GM18868 (cell line): ENCODE data around the gene PLA2G5.
A peak's percentile ranks its signal among the peaks of the same experiment; 100 is the strongest.

Experiments
- ATAC-seq: cut with Tn5 transposase; IDR thresholded peaks from one replicate; pipeline ENCODE4 v1.9.1; 2021; ENCODE audit warnings: mild to moderate bottlenecking, moderate library complexity; ENCODE audit not compliant: unreplicated experiment

The PLA2G5 gene

GRCh38 chr1:20089328-20090077 is 19.5 kb downstream of the PLA2G5 start:
- no peak for ATAC-seq

- no peak for ATAC-seq
Measured at GRCh38 chr1:20090119-20090518, 20.1 kb downstream of the PLA2G5 start.

- no peak for ATAC-seq
Measured at GRCh38 chr1:20090641-20091040, 20.6 kb downstream of the PLA2G5 start.

DNA sequence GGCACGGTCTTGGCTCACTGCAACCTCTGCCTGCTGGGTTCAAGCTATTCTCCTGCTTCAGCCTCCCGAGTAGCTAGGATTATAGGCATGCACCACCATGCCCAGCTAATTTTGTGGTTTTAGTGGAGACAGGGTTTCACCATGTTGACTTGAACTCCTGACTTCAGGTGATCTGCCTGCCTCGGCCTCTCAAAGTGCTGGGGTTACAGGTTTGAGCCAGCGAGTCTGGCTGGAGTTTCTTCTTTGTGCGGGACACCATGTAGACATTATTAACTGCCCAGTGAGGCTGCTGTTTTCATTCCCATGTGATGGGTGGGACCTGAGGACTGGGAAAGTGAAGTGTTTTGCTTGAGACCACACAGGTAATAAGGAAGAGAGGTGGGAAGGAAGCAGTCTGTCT is 23.3 kb downstream of the PLA2G5 start:
- no peak for ATAC-seq

DNA sequence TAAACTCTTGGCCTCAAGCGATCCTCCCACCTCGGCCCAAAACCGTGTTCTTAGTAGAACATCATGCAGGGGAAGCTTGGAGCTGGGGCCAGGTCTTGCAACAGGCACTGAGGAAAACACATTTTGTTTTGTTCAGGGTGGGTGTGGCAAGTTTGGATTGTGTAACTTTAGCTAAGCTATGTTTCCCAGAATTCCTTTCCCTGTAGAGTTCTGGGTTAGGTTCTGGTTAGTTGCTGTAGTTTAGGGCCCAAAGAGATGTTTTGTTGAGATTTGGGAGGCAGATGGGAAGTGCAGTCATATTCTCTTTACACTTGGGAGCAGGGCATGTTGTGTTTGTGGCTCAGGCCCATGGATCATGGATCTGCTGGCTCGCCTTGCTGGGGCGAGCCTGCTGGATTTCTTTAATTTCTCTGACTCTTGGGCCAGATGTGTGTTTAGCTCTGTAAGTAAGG is 24.0 kb downstream of the PLA2G5 start:
- ATAC-seq = no peak

DNA sequence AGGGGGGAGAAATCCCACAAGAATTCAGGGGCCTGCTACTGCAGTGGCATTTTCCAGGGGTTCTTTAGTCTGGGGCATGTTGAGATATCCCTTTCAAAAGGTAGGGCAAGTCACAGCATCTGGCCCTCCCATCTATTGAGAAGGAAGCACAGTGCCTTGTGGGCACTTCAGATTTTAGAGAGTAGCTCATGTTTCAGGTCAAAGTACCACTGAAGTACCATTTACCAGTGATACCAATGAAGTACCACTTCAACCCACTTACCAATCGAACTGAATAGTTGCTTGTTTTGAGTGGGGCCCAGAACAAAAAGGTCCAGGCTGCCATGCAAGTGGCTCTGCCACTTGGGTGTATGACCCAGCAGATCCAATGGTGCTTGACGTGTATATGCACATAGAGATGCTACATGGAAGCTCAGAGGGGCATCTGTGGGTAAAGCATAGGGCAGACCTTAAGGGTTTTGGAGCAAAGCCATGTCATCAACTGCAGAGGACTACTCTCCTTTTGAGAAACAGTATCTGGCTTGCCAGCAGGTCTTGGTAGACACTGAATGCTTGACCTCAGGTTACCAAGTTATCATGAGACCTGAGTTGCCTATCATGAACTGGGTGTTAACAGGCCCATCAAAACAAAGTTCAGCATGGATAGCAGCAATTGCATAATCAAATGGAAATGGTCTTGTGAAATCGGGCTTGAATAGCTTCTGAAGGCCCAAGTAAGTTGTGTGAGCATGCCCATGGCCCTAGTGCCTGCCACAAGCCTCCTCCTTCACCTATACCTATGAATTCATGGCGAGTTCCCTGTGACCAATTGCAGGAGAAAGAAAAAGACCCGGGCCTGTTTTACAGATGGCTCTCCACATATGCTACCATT is 25.8 kb downstream of the PLA2G5 start:
- no peak for ATAC-seq

GRCh38 chr1:20096840-20097447 is 26.9 kb downstream of the PLA2G5 start:
- no peak for ATAC-seq

DNA sequence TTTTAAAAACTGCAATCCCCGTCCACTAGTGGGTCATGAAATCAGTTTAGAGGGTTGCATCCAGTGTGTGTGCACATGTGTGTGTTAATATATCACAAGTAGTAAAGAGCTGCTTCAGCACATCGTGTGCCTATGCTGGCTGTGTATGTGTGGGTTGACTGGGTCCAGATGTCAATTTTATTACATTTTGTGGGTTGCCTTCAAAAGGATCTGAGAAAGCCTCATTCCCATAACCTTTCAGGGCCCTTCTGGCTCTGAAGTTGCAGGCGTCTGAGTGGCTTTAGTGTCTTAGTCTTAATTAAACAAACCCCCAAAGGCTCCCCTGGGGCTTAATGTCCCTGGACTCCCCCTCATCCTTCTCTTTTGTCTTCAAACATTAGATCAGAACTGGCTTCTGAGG is 29.5 kb downstream of the PLA2G5 start:
- no peak for ATAC-seq

DNA sequence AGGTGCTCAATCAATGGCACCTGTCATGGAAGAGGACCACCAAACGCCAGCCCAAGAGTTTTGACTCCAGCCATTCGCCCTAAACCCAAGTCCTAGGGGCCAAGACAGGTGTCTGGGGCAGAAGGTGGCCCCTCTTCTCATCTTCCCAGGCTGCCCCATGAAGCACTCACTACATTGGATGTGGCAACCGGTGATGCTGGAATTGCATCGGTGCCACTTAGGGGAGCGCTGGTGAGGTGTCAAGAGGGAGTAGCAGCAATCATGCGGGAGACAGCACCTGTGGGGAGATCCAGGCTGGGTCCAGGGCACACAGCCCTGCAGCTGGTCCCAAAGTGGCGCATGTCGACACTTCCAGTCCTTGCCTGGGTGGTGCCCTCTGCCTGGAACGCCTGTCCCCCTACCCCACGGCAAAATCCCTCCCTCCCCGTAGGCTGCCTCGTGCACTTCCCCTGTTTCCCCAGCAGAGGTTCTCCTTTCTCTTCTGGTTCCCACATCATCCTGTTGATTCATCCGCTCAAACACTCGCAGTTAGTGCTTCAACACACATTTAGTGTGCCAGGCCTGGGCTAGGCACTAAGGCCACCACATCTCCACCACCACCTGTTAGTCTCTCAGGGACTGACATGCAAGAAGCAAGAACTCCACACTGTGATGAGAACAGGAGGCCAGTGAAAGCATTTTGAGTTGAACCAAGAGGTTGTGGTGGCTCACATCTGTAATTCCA is 30.8 kb downstream of the PLA2G5 start:
- peak; percentile 59 for ATAC-seq

- ATAC-seq = no peak
Measured at GRCh38 chr1:20102875-20103274, 32.9 kb downstream of the PLA2G5 start.

DNA sequence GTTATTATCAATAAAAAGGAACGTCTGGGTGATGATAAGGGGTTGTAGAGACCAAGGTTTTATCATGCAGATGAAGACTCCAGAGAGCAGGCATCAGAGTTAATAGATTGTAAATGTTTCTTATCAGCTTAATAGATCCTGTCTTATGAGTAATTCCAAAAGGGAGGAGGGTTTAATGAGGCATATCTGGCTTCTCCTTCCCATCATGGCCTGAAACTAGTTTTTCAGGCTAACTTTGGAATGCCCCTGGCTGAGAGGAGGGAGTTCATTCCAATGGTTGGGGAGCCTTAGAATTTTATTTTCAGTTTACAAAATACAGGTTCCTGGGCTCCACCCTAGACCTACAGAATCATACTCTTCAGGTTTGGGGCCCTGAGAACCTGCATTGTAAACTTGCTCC is 35.9 kb downstream of the PLA2G5 start:
- ATAC-seq = no peak

DNA sequence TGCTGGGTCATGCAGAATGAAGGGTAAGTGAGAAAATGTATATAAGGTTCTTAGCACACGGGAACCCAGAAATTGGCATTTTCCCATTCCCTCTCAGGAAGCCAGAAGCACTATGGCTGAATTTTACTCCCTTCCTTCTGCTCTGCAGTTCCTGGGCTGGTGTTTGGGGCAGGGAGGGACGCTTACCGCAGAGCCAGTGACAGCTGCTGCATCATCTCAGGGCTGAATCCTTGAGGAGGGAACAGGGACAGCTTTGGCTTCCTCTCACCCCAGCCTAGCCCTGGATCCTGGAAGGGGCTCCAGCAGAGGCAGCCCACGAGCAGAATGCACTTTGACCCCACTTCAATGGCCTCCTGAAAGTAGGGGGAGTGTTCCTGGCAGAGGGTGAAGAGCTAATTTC is 37.4 kb downstream of the PLA2G5 start:
- no peak for ATAC-seq

DNA sequence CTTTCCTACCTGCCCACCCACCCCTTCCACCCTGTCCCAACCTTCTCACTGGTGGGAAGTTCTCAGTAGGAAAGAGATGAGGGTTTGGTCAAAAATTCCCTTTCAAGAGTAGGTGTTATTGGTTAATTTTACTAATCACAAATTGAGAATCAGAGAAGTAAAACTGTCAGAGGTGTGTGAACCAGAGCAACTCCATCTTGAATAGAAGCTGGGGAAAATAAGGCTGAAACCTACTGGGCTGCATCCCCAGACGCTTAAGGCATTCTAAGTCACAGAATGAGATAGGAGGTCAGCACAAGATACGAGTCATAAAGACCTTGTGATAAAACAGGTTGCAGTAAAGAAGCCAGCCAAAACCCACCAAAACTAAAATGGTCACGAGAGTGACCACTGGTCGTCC is 37.8 kb downstream of the PLA2G5 start:
- no peak for ATAC-seq

DNA sequence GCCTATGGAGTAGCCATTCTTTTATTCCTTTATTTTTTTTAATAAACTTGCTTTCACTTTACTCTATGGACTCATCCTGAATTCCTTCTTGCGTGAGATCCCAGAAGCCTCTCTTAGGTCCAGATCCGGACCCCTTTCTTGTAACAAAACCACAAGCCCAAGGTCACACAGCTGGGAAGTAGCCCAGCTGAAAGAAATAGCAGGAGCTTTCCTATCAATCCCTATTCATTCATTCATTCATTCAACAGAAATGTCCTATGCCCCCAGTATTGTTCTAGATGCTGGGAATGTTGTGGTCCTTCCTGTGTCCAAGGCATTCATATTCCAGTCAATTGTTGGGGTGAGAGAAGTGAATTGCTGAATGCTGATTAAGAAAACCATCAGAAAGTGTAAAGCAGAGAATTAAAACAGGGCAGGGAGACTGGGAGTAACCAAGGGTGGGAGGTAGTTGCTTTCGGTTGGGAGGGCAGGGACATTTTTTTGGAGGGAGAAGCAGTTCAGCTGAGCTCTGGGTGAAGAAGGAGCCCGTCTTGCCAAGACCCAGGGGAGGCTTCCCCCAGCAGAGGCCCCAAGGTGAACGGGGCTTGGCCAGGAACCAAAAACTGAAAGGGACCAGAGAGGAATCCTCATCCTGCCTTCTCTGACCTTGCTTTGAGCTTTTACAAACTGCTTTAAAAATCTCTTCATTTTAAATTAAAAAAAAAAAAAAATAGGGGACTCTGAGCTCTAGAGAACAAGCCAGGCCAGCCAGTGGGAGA is 38.6 kb downstream of the PLA2G5 start:
- ATAC-seq = no peak

GRCh38 chr1:20109223-20109856 is 39.3 kb downstream of the PLA2G5 start:
- ATAC-seq = no peak

GRCh38 chr1:20110679-20111078 is 40.7 kb downstream of the PLA2G5 start:
- no peak for ATAC-seq

DNA sequence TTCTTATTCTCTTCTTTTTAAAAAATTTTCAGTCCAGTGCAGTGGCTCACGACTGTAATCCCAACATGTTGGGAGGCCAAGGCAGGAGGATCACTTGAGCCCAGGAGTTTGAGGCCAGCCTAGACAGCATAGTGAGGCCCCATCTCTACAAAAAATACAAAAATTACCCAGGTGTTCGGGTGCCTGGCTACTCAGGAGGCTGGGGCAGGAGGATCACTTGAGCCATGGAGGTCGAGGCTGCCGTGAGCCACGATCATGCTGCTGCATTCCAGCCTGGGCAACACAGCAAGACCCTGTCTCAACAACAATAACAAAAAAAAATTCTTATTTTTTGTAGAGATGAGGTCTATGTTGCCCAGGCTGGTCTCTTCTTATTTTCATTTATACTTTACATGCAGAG is 41.5 kb downstream of the PLA2G5 start:
- no peak for ATAC-seq

DNA sequence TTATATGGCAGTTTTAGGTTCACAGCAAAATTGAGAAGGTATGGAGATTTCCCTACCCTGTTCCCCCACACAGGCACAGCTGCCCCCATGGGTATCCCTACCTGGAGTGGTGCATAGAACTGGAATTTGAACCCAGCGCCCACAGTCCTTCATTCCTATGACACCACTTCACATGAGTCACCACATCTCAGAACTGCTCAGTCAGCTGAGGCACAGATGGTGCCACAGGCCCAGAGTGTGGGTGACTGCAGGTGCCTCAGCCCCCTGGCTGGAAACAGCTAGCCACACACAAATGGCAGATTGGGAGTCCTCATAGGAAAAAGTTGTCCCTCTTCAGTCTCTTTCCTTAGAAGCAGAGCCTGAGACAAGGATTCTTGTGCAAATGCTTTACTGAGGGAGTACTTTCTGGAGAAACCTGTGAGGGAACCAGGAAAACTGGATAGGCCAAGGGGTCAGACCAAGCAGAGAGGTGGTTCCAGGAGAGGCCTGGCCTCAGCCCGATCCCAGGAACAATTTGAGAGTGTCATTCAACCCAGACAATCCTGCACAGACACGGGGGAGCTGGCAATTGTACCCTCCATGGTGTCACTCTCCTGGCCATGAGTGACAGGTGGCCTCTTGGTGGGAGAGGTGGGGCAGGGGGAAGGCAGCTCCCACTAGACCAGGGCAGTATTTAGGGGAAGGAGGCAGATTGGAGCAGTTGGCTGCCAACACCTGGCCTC is 42.4 kb downstream of the PLA2G5 start:
- ATAC-seq = no peak

- ATAC-seq = no peak
Measured at GRCh38 chr1:20114021-20114648, 44.1 kb downstream of the PLA2G5 start.
